ENCODE measurements around the gene TEX2.

The TEX2 gene

GRCh38 chr17:64155751-64156544 is 107.1 kb downstream of the TEX2 start:
- H3K4me3 ChIP-seq (ENCODE audit: control insufficient read depth, low read depth, low read length) = no peak overlapping the region
- DNase-seq (ENCODE audit: low read depth) = peak; percentile 19
- no peak for TF ChIP-seq CTCF (conservative IDR thresholded peaks at IDR 0.05; ENCODE audit: control insufficient read depth, insufficient read depth, low read depth, low read length)

DNA sequence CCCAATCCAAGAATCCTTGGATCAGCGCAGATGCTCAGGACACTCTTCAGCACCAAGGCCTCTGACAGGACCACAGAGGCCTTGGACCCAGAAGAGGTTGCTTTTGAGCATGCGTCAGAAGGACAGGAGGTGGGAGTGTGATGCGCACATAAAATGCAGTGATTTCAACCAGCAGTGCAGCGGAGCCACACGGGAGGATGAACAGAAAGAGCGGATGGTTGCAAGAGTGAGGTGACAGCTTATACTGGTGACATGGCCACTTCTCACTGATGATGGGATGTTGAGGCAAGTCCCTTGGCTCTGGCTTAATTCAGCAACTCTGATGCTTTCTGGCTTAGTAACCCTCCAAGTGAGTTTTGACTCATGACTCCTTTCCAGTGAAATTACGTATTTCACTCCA is 107.9 kb downstream of the TEX2 start:
- no peak overlapping the region for H3K4me3 ChIP-seq (ENCODE audit: control insufficient read depth, low read depth, low read length)
- DNase-seq (ENCODE audit: low read depth) = no peak

DNA sequence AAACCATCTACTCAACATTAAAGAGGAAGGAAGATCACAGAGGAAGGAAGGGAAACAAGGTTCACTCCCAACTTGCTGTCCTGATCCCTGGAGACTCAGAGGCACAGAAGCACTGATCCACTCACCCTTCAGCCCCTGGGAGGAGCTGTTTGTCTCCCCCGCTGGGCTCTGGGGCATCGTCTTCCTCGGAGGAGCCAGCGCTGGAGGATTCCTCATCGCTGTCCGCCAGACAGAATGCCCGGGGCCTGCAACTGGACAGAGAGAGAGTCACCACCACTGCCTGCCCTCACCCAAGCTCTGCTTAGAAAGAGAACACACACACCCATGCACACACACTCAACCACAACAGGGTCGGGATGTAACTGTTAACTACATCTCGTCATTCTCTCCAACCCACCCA is 108.3 kb downstream of the TEX2 start:
- no peak overlapping the region for H3K4me3 ChIP-seq (ENCODE audit: control insufficient read depth, low read depth, low read length)
- no peak for DNase-seq (ENCODE audit: low read depth)
- no peak for TF ChIP-seq CTCF (conservative IDR thresholded peaks at IDR 0.05; ENCODE audit: control insufficient read depth, insufficient read depth, low read depth, low read length)

More for the DNA sequence above, 107.9 kb downstream of the TEX2 start:
- TF ChIP-seq CTCF (conservative IDR thresholded peaks at IDR 0.05; ENCODE audit: control insufficient read depth, insufficient read depth, low read depth, low read length) = no peak

GRCh38 chr17:64154313-64154695 is 108.8 kb downstream of the TEX2 start:
- DNase-seq (ENCODE audit: low read depth) = no peak
- TF ChIP-seq CTCF (conservative IDR thresholded peaks at IDR 0.05; ENCODE audit: control insufficient read depth, insufficient read depth, low read depth, low read length) = no peak

DNA sequence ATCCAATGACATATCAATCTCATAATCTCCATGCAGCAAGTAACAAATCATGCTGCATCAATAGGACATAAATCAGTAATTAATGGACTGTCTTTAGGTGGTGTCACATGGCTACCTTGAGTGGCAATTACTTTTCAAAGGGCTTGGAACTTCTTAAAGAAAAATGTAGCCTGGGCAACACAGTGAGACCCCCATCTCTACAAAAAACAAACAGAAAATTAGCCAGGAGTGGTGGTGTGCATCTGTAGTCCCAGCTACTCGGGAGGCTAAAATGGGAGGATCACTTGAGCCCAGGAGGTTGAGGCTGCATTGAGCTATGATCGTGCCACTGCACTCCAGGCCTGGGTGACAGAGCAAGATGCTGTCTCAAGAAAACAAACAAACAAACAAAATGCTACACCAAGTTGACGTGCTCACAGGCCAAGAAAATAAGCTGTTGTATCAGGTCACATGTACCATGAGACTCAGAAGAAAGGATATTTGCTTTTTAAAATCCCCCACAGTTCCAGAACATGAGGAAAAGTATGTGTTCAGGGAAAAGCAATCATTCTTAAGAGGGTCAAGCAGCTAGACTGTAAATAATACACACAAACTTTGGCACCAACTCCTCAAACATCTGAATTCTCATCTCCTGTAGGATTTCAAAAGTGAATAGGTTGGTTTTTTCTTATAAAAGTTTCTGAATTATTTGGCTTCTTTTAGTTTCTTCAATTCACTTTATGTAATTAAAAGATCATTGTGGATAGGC is 109.3 kb downstream of the TEX2 start:
- TF ChIP-seq CTCF (conservative IDR thresholded peaks at IDR 0.05; ENCODE audit: control insufficient read depth, insufficient read depth, low read depth, low read length) = no peak
- no peak for DNase-seq (ENCODE audit: low read depth)
- no peak overlapping the region for H3K4me3 ChIP-seq (ENCODE audit: control insufficient read depth, low read depth, low read length)

More at GRCh38 chr17:64154313-64154695, 108.8 kb downstream of the TEX2 start:
- H3K4me3 ChIP-seq (ENCODE audit: control insufficient read depth, low read depth, low read length) = no peak overlapping the region

- DNase-seq (ENCODE audit: low read depth) = no peak
- TF ChIP-seq CTCF (conservative IDR thresholded peaks at IDR 0.05; ENCODE audit: control insufficient read depth, insufficient read depth, low read depth, low read length) = no peak
- H3K4me3 ChIP-seq (ENCODE audit: control insufficient read depth, low read depth, low read length) = no peak overlapping the region
These were observed 110.5 kb downstream of the TEX2 start for GRCh38 chr17:64152428-64153125.

Data from fibroblast of mammary gland (primary cell).